ENCODE results near the gene MAPK11. TPM values are rescaled to one million over a fixed set of nuclear protein-coding genes. Genes with fewer than 3 reads are reported as not detected.

Gene MAPK11
- total and polyA plus RNA-seq, 10 of the 15 experiments (the other 5 are each of a cell fraction or from before 2014, with no cell fraction given), result 0.05 to 12.8 (median 3.7) TPM

DNA sequence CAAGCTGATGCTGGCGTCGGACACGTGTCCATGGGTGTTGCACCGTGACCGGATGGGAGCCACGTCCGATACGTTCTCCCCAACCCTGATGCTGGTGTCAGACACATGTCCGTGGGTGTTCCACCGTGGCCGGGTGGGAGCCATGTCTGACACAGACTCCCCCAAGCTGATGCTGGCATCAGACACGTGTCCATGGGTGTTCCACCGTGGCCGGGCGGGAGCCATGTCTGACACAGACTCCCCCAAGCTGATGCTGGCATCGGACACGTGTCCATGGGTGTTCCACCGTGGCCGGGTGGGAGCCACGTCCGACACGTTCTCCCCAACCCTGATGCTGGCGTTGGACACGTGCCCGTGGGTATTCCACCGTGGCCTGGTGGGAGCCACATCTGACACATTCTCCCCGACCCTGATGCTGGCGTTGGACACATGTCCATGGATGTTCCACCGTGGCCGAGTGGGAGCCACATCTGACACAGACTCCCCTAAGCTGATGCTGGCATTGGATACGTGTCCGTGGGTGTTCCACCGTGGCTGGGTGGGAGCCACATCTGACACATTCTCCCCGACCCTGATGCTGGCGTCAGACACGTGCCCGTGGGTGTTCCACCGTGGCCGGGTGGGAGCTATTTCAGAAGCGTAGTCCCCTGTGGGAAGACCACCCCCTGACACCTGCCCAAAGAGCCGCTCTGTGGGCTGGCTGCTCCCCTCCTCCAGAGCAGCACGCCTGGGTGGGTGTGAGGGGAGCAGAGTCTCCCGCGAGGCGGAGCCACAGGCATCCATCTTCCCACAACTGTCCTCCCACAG, 49.4 kb downstream of the MAPK11 start (continued):
- no peak for TF ChIP-seq ZBTB11 (CRISPR knock-in tag; IDR thresholded peaks at IDR 0.05)
- no peak for TF ChIP-seq ZZZ3 (IDR thresholded peaks at IDR 0.05; ENCODE audit: control insufficient read depth, insufficient read length, low read depth)
- TF ChIP-seq RELA (IDR thresholded peaks at IDR 0.05; ENCODE audit: borderline replicate concordance, partially characterized antibody), result no peak
- no peak for TF ChIP-seq SMC3 (IDR thresholded peaks at IDR 0.05; ENCODE audit: borderline replicate concordance, low read length)
- no peak for TF ChIP-seq CREM (IDR thresholded peaks at IDR 0.05; ENCODE audit: low read depth)
- TF ChIP-seq BHLHE40 (IDR thresholded peaks at IDR 0.05; ENCODE audit: borderline replicate concordance in 1 of 2, low read depth in 2 of 2, low read length in 1 of 2), result no peak
- no peak for TF ChIP-seq NFYA (IDR thresholded peaks at IDR 0.05; ENCODE audit: borderline replicate concordance, low read depth, low read length)
- no peak for TF ChIP-seq EGR1 (IDR thresholded peaks at IDR 0.05; ENCODE audit: borderline replicate concordance in 1 of 2, low read depth in 2 of 2, low read length in 2 of 2)

Data from GM12878 (cell line).